GM21360 (cell line): ENCODE results near the gene SSRP1.

Experiments used
- ATAC-seq: cut with Tn5 transposase; IDR thresholded peaks from one replicate; pipeline ENCODE4 v1.9.1; 2021; ENCODE audit warnings: mild to moderate bottlenecking, moderate library complexity; ENCODE audit not compliant: unreplicated experiment

The SSRP1 gene

DNA sequence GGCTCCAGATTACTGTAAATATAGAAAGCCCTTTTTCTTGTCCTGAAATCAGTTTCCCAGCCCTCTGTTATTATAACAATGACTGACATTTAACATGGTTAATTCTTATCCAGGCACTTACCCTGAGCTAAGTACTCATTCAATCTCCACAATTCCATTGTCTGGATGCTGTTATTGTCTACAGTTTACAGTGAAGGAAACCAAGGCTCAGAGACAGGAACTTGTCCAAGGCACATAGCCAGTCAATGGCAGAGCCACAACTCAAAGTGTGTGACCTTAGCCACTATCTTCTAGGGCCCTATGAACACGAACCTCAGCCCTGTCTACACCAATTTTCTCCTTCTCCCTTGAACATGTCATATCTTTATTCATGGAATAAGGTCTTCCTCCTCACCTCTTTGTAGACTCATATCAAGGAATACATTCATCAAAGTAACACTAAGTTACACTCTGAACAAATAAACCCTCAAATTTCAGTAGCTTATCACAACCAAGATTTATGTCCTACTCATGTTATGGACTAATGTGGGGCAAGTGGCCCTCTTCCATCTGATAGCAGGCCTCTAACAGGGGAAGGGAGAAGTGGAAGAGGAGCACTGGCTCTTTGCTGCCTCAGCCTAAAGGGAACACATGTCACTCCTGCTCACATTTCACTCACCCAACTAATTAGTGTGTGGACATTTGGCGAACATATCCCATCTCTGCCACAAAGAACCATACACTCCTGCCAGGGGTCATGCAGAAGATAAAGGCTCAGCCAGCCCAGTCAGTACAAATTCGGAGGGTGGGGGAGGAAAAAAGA lies 59.3 kb downstream of the SSRP1 start:
- ATAC-seq, result no peak
